OCI-LY7 (cell line): Measurements from ENCODE around the gene CDRT15. TPM values are rescaled to one million over a fixed set of nuclear protein-coding genes. Genes with fewer than 3 reads are reported as not detected.

ENCODE experiments used
- BruUV-seq: library from RNA; stranded (reverse); fragments of 400-500 nt; replicated peaks from 2 replicates; lab custom pipeline; 2021; lab: Mats Ljungman, UMichigan
- CTCF ChIA-PET: fragments of 300-600 bp; sonication (Branson Sonifier 250); formaldehyde crosslinking; loops from one replicate; lab custom pipeline; 2022; ENCODE audit warnings: antibody characterized with exemption; ENCODE audit not compliant: unreplicated experiment; lab: Charles Lee
- POLR2A ChIA-PET: fragments of 300-600 bp; sonication (Branson Sonifier 250); formaldehyde crosslinking; loops from one replicate; lab custom pipeline; 2022; ENCODE audit warnings: antibody characterized with exemption; lab: Charles Lee
- DNase-seq: peaks from one replicate; pipeline ENCODE4 v3.0.0-alpha.2; 2015; ENCODE audit warnings: low spot score
- H2AFZ ChIP-seq: fragments of 200-600 bp; sonication (generic), shearing (Covaris generic); 2 replicates; pipeline ENCODE4 v1.6.1; 2014; ENCODE audit warnings: mild to moderate bottlenecking, antibody characterized with exemption, low read length, moderate library complexity
- H3K27ac ChIP-seq: fragments of 200-600 bp; sonication (generic); 2 replicates; pipeline ENCODE4 v1.5.1; 2014; ENCODE audit warnings: mixed run types, low read depth, mild to moderate bottlenecking, moderate library complexity, low read length, inconsistent platforms; ENCODE audit not compliant: poor library complexity, severe bottlenecking
- H3K36me3 ChIP-seq: fragments of 200-600 bp; sonication (generic); 2 replicates; pipeline ENCODE4 v1.6.1; 2014; ENCODE audit warnings: mild to moderate bottlenecking, antibody characterized with exemption, low read length, moderate library complexity, mixed read lengths; ENCODE audit not compliant: insufficient read depth
- H3K4me1 ChIP-seq: fragments of 200-600 bp; sonication (generic); 2 replicates; pipeline ENCODE4 v1.5.1; 2014; ENCODE audit warnings: mild to moderate bottlenecking, low read length; ENCODE audit not compliant: insufficient read depth, poor library complexity, severe bottlenecking
- H3K4me2 ChIP-seq: fragments of 200-600 bp; sonication (generic); 2 replicates; pipeline ENCODE4 v1.6.1; 2014; ENCODE audit warnings: mild to moderate bottlenecking, low read length
- H3K4me3 ChIP-seq: fragments of 200-600 bp; sonication (generic); 2 replicates; pipeline ENCODE4 v1.5.1; 2014; ENCODE audit warnings: mild to moderate bottlenecking, low read depth, low read length; ENCODE audit not compliant: poor library complexity, severe bottlenecking
- H3K79me2 ChIP-seq: fragments of 200-600 bp; sonication (generic); 2 replicates; pipeline ENCODE4 v1.6.1; 2016; ENCODE audit warnings: low read depth, mild to moderate bottlenecking, low read length, moderate library complexity, mixed read lengths; ENCODE audit not compliant: insufficient read depth
- H3K9me2 ChIP-seq: fragments of 200-600 bp; sonication (generic); 2 replicates; pipeline ENCODE4 v1.6.1; 2016; ENCODE audit warnings: mild to moderate bottlenecking, low read length, mixed read lengths; ENCODE audit not compliant: insufficient read depth
- H3K9me3 ChIP-seq: fragments of 200-600 bp; sonication (generic); 2 replicates; pipeline ENCODE4 v1.6.1; 2014; ENCODE audit warnings: mild to moderate bottlenecking, mixed run types, low read length, mixed read lengths
- H4K20me1 ChIP-seq: fragments of 200-600 bp; sonication (generic); 2 replicates; pipeline ENCODE4 v1.6.1; 2014; ENCODE audit warnings: mild to moderate bottlenecking, antibody characterized with exemption, low read length, moderate library complexity, mixed read lengths; ENCODE audit not compliant: insufficient read depth
- EZH2phosphoT487 ChIP-seq: fragments of 200-600 bp; sonication (generic); IDR thresholded peaks from 2 replicates; pipeline ENCODE4 v1.6.1; 2018; ENCODE audit warnings: low read depth, borderline replicate concordance, mild to moderate bottlenecking, mixed run types, antibody characterized with exemption, low read length, moderate library complexity, mixed read lengths
- intact Hi-C: fragments of 100-400 bp; cut with micrococcal nuclease; formaldehyde crosslinking; loops from one replicate; pipeline ENCODE4 v1.10.0; 2022; ENCODE audit not compliant: unreplicated experiment
- total RNA-seq, 2 experiments: library from RNA; depleted of rRNA in 1 of 2; stranded (reverse); fragments of >200 nt in 1 of 2; shearing (Covaris generic) in 1 of 2; gene quantifications; 2 replicates each; pipeline ENCODE4 v1.2.3, GENCODE V29; 2014 to 2022
- TF ChIP-seq, protein P1 (sequence below): fragments of 200-600 bp; sonication (generic); conservative IDR thresholded peaks from 2 replicates; pipeline ENCODE4 v1.5.1; 2014; ENCODE audit warnings: mild to moderate bottlenecking, antibody characterized with exemption, low read length, moderate library complexity, mixed read lengths

The CDRT15 gene
- total RNA-seq, 2 experiments from 2014 or later, result not detected

DNA sequence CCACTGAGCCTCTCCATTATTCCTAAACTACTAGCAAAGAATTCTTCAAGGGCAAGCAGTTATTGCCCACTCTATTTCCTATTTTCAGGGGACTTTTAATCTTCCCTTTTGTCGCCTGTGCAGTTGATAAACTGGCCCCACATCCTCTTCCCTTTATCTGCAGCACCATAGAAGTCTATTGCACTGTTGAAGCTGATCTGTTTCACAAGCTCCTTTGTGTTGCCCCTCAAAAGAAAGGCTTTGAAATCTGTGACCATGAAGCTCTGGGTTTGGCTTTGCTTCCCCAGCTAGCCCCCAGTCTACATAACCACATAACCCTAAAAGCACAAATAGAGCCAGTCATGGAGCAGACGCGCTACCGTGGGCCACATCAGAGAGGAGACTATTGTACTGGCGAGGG is 37.1 kb downstream of the CDRT15 start:
- H3K4me3 ChIP-seq, result no peak overlapping the region
- H3K4me2 ChIP-seq, result no peak overlapping the region
- no peak overlapping the region for H3K27ac ChIP-seq
- H3K4me1 ChIP-seq, result peaks cover 19% of the 10 kb centered on the region
- BruUV-seq, result no TSS peak
- H3K36me3 ChIP-seq, result peaks cover 32% of the 10 kb centered on the region
- no peak overlapping the region for H2AFZ ChIP-seq
- intact Hi-C loops, result loop anchor here (5.0 kb wide), 1 partner anchor 127 kb away; no protein-coding TSS in a partner anchor
- DNase-seq, result no peak
- ChIA-PET POLR2A (interaction anchor here (0.6 to 1.0 kb wide), 2 partner anchors 16 to 1797 kb away, joined by 3 to 4 read pairs; no protein-coding TSS in a partner anchor), CTCF (no interaction called here)
- TF ChIP-seq, protein P1, sequence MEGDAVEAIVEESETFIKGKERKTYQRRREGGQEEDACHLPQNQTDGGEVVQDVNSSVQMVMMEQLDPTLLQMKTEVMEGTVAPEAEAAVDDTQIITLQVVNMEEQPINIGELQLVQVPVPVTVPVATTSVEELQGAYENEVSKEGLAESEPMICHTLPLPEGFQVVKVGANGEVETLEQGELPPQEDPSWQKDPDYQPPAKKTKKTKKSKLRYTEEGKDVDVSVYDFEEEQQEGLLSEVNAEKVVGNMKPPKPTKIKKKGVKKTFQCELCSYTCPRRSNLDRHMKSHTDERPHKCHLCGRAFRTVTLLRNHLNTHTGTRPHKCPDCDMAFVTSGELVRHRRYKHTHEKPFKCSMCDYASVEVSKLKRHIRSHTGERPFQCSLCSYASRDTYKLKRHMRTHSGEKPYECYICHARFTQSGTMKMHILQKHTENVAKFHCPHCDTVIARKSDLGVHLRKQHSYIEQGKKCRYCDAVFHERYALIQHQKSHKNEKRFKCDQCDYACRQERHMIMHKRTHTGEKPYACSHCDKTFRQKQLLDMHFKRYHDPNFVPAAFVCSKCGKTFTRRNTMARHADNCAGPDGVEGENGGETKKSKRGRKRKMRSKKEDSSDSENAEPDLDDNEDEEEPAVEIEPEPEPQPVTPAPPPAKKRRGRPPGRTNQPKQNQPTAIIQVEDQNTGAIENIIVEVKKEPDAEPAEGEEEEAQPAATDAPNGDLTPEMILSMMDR, result no peak
- TF ChIP-seq EZH2phosphoT487, result no peak
- no peaks in the 10 kb centered on the region for H3K79me2 ChIP-seq
- H3K9me3 ChIP-seq, result no peaks in the 10 kb centered on the region
- H3K9me2 ChIP-seq, result no peaks in the 10 kb centered on the region
- peaks cover 29% of the 10 kb centered on the region for H4K20me1 ChIP-seq

DNA sequence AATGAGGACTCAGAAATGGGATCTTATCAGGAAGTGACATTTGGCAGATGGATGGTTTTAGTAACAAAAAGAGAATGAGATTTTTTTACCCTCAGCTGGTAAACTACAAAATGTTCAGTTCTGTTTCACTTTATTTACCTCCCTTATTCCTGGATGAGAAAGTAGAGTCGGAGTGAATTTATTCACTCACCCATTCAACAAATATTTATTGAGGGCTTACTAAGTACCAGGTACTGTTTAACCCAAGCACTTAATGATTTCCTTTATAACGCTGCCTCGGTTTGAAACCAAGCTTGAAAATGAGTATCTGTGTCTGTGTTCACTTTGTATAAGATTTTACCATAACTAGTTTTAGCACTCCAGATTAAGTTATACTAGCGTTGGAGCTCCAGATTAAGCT is 38.1 kb downstream of the CDRT15 start:
- Histone ChIP-seq H4K20me1 (peaks cover 29% of the 10 kb centered on the region), H3K79me2 (no peaks in the 10 kb centered on the region), H3K4me1 (peaks cover 26% of the 10 kb centered on the region), H3K4me2 (no peak overlapping the region), H3K4me3 (no peak overlapping the region), H3K27ac (no peak overlapping the region), H2AFZ (no peak overlapping the region), H3K36me3 (peaks cover 32% of the 10 kb centered on the region), H3K9me3 (no peaks in the 10 kb centered on the region), H3K9me2 (no peaks in the 10 kb centered on the region)
- BruUV-seq, result no TSS peak
- no peak for DNase-seq
- ChIA-PET CTCF (no interaction called here), POLR2A (interaction anchor here (0.5 kb wide), 1 partner anchor 732 kb away, joined by 4 read pairs; no protein-coding TSS in a partner anchor)
- intact Hi-C loops, result loop anchor here (5.0 kb wide), 1 partner anchor 126 kb away; no protein-coding TSS in a partner anchor
- TF ChIP-seq EZH2phosphoT487, result no peak
- TF ChIP-seq, protein P1, result no peak

DNA sequence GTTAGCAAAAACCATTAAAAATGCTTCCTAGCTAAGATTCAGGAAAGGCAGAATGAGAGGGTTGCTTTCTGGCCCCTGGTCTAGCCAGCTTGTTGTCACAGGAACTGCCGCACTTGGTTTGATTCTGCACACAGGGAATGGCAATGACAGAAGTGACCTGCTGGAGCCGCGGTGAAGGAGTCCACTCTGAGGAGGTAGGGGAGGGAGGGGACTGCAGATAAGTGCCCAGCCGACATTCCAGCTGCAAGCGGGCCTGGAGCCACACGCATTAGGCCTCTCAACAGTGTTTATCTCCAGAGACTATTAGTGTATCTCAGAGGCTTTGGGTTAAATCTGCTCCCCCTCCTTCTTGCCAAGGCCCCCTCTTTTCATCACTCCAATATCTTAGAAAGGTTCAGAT is 38.6 kb downstream of the CDRT15 start:
- H3K79me2 ChIP-seq, result no peaks in the 10 kb centered on the region
- H3K4me2 ChIP-seq, result no peak overlapping the region
- no peaks in the 10 kb centered on the region for H3K9me2 ChIP-seq
- ChIA-PET POLR2A (interaction anchor here (0.5 kb wide), 1 partner anchor 733 kb away, joined by 4 read pairs; no protein-coding TSS in a partner anchor), CTCF (no interaction called here)
- no peak overlapping the region for H3K4me3 ChIP-seq
- no TSS peak for BruUV-seq
- no peak overlapping the region for H3K27ac ChIP-seq
- peaks cover 29% of the 10 kb centered on the region for H3K4me1 ChIP-seq
- TF ChIP-seq, protein P1, result no peak
- TF ChIP-seq EZH2phosphoT487, result no peak
- H4K20me1 ChIP-seq, result peaks cover 29% of the 10 kb centered on the region
- H3K9me3 ChIP-seq, result no peaks in the 10 kb centered on the region
- intact Hi-C loops, result loop anchor here (5.0 kb wide), 1 partner anchor 126 kb away; no protein-coding TSS in a partner anchor
- no peak overlapping the region for H2AFZ ChIP-seq
- no peak for DNase-seq
- peaks cover 32% of the 10 kb centered on the region for H3K36me3 ChIP-seq
